ENCODE results near the gene KLF12.

The KLF12 gene

DNA sequence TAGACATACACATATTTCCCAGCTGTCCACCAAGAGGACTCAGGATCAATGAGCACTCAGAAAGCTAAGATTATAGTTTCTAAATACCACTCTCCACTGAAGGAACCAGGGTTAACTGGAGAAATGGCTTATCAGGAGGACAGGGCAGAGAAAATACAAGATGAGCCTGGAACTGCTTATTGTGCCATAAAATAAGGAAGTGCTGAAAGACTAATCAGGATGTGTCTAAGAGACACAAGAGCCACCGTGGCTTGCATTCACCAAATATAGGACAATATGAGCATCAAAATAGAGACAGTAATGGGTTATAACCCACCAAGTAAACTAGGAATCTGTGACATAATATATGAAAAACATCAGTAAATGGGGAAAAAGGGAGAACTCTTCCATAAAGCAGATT is 32.8 kb downstream of the KLF12 start:
- no peak for DNase-seq

DNA sequence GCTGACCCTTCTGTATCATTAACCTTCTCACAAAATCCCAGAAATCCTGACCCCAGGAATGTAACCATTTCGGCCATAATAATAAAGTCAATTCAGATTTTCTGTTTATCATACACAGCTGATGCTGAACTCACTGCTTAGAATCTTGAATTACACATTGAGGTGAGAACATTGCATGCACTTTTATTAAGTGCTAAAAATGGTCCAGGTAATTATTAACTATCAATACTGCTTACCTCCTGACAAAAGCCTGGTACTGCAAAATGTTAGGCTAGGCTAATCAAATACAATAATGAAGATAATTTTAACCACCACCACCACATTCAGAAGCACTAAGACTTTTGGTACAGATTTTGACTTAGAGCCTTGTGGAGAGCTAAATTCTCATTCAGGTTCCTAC is 36.1 kb downstream of the KLF12 start:
- no peak for DNase-seq

DNA sequence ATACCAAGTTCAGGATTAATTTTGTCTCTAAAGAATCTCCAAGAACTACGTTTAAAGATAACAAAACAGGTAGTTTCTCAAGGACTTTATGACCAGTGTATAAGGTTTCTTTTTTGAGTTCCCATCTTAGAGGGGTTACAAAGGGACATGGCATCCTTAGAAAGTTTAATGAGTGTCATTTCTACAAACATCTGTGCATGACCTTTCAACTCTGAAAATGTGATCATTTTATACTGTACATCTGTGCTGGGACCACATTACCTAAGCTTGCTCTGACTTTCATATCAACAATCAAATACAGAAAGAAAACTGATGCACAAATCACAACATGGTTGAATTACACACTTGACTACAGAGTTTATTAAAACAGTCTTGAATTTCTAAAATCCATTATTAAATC is 37.1 kb downstream of the KLF12 start:
- no peak for DNase-seq

DNA sequence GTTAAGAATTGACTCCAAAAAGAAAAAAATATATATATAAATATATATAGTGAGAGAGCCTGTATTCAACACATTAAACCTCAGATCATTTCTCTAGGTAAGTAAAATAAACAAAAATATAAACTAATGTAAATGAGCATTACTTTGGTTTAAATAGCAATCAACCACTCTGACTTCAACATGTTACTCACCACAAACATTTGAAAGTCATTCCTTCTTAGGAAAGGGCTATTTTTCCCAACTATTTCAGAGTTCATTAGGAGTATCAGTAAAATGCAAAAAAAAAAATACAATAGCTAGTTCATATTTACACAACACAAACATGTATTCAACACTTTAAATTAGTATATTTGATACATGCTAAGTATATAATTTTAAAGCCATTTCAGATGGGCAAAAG is 40.5 kb downstream of the KLF12 start:
- DNase-seq: no peak

DNA sequence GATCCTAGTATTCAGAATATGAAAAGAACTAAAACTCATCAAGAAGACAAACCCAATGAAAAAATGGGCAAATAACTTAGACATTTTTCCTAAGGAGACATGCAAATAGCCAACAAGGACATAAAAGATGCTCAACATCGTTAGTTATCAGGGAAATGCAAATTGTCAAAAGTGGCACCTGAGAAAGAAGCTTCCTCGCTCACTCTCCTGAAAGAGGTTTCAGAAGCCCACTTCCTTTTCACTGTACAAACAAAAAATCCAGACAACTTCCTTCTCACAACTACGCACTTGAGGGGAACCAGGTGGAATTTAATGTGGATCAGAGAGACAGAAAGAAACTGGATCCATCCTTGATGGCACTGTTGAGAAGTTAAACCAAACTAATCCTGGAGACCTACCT is 41.5 kb downstream of the KLF12 start:
- no peak for DNase-seq

DNA sequence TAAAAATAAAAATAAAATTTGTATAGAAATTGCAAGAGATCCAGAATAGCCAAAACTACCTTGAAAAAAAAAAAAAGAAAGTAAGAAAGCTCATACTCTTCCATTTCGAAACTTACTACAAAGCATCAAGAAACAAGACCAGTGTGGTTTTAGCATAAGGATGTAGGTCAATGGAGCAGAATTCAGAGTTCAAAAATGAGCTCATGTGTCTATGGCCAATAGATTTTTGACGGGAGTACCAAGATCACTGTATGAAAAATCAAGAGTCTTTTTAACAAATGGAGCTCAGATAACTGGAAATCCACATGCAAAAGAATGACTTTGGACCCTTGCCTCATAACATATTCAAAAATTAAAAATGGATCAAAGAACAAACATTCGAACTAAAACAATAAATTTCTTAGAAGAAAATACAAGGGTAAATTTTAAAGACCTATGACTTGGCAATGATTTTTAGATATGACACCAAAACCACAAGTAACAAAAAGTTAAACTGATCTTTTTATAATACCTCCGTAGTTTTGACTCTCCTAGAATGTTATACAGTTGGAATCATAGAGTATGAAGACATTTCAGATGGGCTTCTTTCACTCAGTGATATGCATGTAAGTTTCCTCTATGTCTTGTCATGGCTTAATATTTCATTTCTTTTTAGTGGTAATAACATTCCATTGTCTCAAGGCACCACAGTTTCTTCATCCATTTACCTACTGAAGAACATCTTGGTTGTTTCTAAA is 43.2 kb downstream of the KLF12 start:
- DNase-seq: no peak

DNA sequence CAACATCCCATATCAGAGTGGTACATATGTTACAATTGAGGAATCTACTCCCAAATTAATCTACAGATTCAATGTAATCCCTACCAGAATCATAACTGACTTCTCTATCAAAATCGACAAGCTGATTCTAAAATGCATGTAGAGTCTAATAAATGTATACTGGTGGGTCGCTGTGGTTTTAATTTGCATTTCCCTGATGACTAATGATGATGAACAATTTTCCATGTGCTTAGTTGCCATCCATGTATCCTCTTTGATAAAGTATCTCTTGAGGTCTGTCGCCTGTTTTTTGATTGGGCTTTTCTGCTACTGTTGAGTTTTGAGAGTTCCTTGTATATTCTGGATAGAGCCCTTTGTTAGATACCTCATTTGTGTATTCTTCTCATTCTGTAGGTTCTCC is 43.8 kb downstream of the KLF12 start:
- no peak for DNase-seq

DNA sequence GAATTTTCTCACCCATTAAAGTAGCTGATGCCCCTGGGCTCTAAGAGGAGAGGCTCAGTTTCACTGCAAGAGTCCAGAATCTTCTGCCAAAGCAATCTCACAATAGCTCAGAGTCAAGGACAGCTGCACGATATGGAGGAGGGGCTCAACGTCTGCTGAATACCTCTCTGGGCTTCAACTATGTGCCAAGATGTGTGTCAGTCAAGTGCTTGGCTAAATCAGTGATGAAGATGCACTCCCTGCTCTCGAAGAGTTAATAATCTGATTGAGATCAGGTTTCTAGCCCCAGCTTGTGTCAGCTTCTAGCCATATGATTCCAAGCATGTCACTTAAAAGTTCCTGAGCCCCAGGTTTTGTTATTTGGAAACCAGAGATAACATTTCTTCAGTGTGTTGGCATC is 46.8 kb downstream of the KLF12 start:
- DNase-seq: no peak

Data from GOT3 (cell line).